ENCODE measurements around the gene KCNAB1. TPM values are rescaled to one million over a fixed set of nuclear protein-coding genes. Genes with fewer than 3 reads are reported as not detected.
A peak's percentile ranks its signal among the peaks of the same experiment; 100 is the strongest.
"Not testable (repeated sequence)": the region's sequence is repeated elsewhere in the genome, so short reads cannot be mapped to it uniquely, and the experiment has no call there.

The KCNAB1 gene
- total RNA-seq, 1 donor from 2014 or later: under 0.01 TPM

DNA sequence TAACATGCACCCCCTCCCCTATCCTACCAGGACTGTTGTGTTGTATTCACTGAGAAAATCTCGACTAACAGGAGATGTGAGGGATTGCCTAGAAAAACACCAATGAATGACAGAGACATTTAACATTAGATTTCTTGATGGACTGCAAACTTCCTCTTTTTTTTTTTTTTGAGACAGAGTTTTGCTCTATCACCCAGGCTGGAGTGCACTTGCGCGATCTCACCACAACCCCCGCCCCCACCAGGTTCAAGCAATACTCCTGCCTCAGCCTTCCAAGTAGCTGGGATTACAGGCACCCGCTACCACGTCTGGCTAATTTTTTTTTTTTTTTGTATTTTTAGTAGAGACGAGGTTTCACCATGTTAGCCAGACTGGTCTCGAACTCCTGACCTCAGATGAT lies 17.0 kb downstream of the KCNAB1 start:
- not testable (repeated sequence) for DNase-seq (ENCODE audit: low read depth in 2 of 2)

DNA sequence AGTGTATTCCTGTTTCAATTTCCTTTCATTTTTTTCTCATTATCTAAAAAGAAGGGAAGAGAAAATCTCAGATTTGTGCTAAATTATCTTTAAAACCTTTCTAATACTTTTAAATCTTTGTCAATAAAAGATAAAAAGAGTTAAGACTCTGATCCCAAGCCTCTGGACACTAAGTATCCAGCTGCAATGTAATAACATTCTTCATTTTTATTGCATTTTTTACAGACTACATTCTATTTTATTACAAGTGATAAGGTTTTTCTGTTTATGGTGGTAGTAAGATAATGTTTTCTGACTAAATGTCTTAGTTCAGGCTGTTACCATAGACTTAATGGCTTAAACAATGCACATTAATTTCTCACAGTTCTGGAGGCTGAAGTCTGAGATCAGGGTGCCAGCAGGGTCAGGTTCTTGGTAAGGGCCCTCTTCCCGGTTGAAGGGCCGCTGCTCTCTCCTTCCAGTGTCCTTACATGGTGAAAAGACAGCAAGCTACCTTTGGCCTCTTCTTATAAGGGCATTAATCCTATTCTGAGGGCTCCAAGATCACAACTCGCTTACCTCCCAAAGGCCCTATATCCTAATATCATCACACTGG lies 19.7 kb downstream of the KCNAB1 start:
- DNase-seq (ENCODE audit: low read depth in 2 of 2): no peak

DNA sequence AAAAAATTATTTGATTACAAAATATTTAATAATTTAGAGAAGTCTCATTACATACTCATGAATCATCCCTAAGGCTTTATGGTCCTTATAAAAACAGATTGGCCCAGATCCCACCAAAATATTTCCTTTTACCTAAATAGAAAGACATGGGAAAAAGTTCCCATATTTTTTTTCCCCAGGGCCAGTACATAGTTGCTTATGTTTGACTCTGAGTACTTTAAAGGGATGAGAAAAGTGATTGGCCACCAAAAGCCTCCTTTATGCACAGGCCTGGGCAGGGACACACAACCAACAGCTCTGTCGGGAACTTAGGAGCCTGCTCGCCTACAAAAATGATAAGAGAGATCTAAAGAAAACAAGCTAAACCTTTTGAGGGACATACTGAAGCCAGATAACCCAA lies 22.3 kb downstream of the KCNAB1 start:
- peak in 1 of 2 donors; percentile 19 for DNase-seq (ENCODE audit: low read depth in 2 of 2)

GRCh38 chr3:156143136-156143535 lies 22.8 kb downstream of the KCNAB1 start:
- DNase-seq (ENCODE audit: low read depth in 2 of 2): no peak

DNA sequence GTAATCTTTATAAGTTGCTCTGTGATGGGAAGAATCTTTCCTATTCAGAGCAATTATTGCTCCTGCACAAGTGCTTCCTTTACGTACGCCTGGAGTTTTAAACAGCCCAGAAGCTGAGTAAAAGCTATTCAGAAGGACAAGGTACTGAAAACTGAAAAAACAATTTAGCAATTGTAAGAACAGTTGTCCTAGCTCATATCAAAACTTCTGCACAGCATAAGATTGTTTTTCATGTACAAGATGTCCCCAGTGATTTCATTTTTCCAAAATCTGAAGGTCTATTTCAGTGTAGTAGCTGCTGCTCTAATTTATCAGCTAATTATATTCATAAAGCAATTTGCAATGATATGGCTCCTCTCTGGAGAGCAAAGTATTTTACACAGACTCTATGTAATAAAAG lies 23.7 kb downstream of the KCNAB1 start:
- DNase-seq (ENCODE audit: low read depth in 2 of 2): no peak

GRCh38 chr3:156145866-156146265 lies 25.5 kb downstream of the KCNAB1 start:
- DNase-seq (ENCODE audit: low read depth in 2 of 2): no peak

- DNase-seq (ENCODE audit: low read depth in 2 of 2): no peak
Observed at GRCh38 chr3:156148345-156148945, 28.1 kb downstream of the KCNAB1 start.

- peak; percentile 65 to 74 for DNase-seq (ENCODE audit: low read depth in 2 of 2)
Observed at GRCh38 chr3:156148946-156149381, 28.6 kb downstream of the KCNAB1 start.

- DNase-seq (ENCODE audit: low read depth in 2 of 2): no peak
Observed at GRCh38 chr3:156149876-156150275, 29.5 kb downstream of the KCNAB1 start.

DNA sequence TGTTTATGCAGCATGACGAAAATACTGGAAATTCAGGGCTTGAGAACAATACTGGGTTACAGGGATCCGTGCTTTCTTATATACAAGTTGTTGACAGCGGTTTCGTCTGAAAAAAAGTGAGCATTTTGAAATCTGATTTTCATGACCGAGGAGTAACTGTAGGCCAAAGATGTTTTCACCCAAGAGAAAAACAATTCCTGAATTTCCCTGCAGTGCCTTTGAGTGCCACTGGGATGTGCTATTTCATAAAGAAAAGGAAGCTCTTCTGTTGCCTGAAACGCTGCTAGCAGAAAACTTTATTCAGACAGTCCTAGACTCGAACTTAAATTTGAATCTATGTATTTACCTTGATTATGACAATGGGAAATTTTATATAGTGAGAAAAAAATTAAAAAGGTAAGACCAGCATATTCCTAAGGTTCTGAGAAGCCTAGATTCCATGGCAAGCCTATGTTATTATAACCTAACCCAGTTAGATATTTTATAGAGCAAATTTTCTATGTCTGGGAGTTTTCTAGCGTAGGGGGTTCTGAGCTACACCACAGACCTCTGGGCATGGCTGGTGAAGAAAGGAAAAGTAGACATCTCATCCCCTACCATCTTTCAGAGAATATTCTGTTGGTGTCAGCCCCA lies 30.2 kb downstream of the KCNAB1 start:
- DNase-seq (ENCODE audit: low read depth in 2 of 2): peak; percentile 52 to 73

GRCh38 chr3:156151824-156152428 lies 31.5 kb downstream of the KCNAB1 start:
- peak; percentile 69 to 80 for DNase-seq (ENCODE audit: low read depth in 2 of 2)

- DNase-seq (ENCODE audit: low read depth in 2 of 2): no peak
Observed at GRCh38 chr3:156158656-156159295, 38.4 kb downstream of the KCNAB1 start.

DNA sequence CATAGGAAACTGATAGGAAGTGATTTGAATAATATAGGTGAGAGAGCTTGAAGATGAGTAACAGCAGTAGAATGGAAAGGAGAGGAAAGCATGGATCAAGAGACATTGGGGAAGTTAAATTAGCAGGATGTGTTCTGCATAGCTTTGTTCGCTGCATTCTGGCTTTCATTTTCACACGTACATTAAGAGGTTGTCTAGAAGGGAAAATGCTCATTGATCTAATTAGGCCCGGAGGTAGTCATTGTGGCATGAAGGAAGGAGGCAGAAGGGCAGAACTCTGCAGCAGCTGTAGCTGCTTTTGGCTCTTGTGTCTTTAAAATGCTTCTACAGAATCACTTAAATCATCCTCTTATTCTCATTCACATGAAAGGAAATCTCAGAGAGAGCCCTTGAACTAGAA lies 40.3 kb downstream of the KCNAB1 start:
- DNase-seq (ENCODE audit: low read depth in 2 of 2): no peak

GRCh38 chr3:156161172-156161571 lies 40.8 kb downstream of the KCNAB1 start:
- DNase-seq (ENCODE audit: low read depth in 2 of 2): peak in 1 of 2 donors; percentile 24

GRCh38 chr3:156163848-156164247 lies 43.5 kb downstream of the KCNAB1 start:
- DNase-seq (ENCODE audit: low read depth in 2 of 2): no peak

DNA sequence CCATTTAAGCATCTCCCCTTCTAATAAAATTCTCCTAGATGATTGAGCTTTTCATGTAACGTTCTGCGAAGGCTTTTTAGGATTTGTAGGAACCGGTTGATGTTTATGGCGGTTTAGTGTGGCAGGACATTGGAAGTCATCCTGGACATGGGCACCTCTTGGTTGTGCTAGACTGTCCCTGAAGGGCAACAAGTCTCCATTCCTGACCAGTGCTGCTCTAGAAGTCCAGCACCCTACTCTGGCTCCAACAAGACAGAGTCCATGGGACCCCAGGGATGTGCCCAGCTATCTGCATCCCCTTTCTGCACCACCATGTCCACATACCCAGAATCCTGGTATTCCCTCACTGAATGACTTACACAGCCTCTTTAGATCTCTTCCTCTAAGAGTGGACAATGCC lies 46.4 kb downstream of the KCNAB1 start:
- DNase-seq (ENCODE audit: low read depth in 2 of 2): no peak

DNA sequence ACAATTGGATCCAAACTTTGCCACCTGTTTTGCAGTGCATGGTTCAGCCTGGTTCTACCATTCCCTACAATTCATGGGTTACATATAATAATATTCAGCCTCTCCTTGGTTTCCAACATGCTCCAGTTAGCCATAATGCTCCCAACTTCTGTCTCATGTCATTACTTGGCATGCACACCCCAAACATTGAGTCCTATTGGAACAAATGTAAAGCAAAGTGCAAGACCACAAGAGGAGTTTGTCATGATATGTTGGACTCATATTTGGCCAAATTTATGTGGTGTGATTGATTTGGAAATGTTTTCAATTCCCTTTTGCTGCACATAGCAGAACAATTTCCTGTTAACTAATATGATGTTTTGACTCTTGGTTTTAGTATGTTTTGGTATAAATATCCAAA lies 50.2 kb downstream of the KCNAB1 start:
- no peak for DNase-seq (ENCODE audit: low read depth in 2 of 2)

DNA sequence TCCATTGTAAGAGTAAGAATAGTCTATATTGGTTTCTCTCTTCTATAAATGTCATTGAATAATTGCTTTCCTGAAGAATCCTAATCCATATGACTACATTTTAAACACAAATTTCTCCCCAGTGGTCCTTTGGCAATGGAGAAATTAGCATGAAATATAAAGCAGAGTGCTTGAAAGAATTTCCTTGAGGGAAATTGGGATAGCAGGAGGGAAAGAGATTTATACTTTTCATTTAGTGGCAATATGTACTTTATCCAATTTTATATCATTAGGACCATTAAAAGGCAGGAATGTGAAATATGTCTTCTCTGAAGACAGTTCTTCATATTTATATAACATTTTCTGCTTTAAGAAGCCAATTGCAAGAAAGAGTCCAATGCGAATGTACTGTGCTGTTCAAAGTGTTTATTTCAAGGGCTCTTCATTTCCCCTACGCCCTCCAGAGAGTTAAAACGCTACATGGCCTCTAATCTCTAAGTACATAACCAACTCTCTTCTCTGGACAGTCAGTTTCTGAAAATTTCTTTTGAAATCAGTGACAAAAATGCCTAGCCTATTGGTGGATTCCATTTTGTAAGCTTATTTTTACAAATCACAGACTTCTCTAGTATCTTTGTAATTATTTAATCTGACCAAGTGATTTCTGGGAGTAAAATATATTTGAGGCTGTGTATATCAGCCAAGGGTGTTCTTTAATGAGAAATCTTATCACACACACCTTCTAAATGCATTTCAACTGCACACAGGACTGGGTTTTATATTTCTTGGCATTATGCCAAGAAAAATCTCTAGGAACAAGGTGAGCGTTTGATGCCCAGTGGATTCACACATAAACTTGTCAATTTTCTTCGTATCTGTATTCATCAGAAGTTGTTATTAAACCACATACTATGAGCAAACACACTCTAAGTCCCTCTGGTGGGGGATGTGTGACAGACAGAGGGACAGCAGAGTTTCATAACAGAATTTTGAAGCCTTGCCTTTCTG lies 51.2 kb downstream of the KCNAB1 start:
- DNase-seq (ENCODE audit: low read depth in 2 of 2): no peak

DNA sequence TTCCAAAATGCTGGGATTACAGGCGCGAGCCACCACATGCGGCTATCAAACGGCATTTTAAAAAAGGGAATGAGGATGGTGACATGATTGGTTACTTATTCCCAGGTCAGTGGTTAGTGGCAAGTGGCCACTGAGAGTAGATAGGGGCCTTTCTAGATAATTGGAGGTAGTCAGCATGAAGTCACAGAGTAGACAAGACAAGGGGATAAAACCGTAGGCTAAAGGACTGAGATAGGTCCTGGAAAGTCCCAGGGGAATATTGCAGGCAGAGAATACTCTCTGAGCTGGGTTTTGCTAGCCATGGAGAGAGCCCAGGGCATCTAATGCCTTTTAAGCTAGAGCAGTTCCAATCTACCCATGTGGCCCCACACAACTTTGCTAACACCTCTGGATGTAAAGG lies 52.2 kb downstream of the KCNAB1 start:
- no peak for DNase-seq (ENCODE audit: low read depth in 2 of 2)

GRCh38 chr3:156174229-156174847 lies 54.0 kb downstream of the KCNAB1 start:
- peak in 1 of 2 donors; percentile 73 for DNase-seq (ENCODE audit: low read depth in 2 of 2)

Data from dermis microvascular lymphatic vessel endothelial cell (primary cell).